ENCODE measurements around the gene COL20A1.
"Not testable (repeated sequence)": the region's sequence is repeated elsewhere in the genome, so short reads cannot be mapped to it uniquely, and the experiment has no call there.

Gene COL20A1

GRCh38 chr20:63292904-63293303 lies at the start of gene COL20A1:
Gene COL20A1 (plus strand): TSS chr20:63293186. CDS start chr20:63295108, 1,922 bp downstream.
- no peak for DNase-seq

DNA sequence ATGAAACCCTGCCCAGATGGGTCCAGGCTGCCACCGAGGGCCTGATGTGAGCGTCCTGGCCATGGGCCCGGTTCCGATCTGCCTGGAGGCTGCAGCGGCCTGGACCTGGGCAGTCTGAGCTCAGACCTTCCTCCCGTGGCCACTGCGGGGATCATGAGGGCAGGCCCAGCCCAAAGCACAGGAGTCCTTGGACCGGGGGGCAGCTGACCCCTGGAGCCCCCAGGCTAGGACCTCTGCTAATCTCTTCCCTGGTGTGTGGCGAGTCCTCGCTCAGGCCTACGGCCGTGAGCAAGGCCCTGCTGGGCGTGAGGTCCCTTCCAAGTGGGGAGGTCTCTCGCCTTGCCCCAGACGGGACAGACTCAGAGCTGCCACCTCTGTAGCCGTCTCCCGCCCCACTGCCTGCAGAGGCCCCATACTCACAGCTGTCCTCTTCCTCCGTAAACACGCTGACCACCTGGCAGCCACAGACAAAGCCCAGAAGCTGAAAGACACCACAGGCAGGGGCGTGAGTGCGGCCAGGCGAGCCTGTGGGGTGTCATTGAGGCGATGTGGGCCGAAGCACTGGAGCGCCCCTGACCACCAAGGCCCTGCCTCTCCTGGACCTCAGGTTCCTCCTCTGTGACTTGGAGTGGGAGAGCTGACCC lies 49.3 kb upstream of the COL20A1 start:
- no peak for DNase-seq

DNA sequence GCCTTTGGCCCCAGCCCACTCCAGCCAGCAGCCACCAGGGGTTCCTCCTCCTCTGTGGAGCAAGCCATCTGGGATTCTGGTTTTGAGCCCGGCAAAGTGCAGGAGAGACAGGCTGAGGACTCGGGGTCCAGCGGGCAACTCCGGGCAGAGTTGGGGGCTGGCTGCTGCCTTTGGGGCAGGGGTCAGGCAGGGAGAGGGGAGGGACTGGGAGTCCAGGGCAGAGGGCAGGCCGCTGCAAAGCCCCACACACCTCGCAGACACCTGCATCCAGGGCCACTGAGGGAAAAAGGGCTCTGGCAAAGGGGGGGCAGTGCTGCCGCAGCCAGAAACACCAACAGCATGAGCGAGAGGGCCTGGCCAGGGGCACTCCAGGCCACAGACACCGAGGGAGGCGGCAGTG lies 48.5 kb upstream of the COL20A1 start:
- DNase-seq: no peak

- DNase-seq: no peak
Observed at GRCh38 chr20:63246490-63247288, 46.3 kb upstream of the COL20A1 start.

- no peak for DNase-seq
Observed at GRCh38 chr20:63247671-63248228, 45.2 kb upstream of the COL20A1 start.

DNA sequence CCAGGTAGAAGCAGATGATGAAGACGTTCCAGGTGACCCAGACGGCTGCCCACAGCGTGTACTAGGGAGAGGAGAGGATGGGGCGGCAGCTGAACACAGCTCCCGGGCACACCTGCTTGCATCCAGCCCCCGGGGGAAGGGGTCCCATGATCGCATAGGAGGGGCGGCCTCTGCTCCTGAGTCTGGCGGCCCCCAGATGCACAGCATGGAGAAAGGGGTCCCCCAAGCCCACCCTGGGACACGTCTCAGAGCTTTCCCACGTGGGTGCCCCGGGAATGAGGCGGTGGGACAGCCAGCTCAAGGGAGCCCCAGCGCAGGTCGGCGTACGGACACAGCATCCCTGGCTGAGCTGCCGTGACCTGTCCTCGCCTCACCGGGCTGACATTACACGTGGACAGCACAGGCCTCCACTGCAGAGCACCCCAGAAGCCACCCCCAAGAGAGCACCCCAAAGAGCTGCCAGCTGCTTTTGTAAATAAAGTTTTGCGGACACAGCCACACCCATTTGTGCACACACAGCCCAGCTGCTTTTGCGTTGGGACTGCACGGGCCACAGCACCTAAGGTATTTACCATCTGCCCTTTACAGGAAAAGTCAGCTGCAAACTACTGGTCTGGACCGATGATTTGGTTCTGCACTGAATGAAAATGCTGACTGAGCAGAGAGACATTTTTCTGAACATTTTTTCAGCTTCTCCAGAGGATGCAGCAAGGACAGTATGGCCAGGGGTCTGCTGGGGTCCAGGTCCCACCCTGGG lies 44.0 kb upstream of the COL20A1 start:
- DNase-seq: no peak

DNA sequence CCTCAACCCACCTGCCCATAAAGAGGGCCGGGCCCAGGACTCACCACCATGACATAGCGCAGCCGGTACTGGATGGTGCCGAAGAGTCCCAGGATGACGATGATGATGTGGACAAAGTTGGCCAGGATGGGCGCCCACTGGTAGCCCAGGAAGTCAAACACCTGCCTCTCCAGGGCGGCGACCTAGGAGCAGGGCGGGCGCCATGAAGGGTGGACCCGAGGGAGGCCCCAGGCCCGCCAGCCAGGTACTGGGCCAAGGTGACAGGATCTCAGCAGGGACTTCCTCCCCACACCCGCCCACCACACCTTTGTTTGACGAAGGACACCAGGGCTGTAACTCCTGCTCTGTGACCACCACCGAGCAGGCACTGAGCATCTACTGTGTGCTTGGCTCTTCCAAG lies 43.1 kb upstream of the COL20A1 start:
- no peak for DNase-seq

GRCh38 chr20:63251350-63251749 lies 41.6 kb upstream of the COL20A1 start:
- DNase-seq: not testable (repeated sequence)

DNA sequence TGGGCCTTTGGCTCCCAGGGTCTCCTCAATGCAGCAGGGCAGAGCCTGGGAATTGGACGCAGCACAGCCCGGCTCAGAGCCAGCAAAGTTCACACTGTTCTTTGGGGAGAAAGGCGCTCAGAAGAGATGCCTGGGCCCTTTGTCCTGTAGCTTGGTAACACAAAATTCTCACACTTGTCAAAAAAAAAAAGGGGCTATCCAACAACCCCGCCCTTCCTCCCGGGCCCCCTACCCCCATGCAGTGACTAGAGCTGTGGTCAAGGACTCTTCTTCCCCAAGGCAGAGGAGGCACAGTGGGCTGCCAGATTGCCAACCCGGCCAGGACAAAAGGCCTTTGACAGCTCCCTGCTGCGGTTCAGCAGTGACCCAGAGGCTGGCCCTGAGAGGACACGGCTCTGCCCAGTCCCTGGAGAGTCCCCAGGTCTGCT lies 40.7 kb upstream of the COL20A1 start:
- DNase-seq: no peak

GRCh38 chr20:63253065-63253437 lies 39.9 kb upstream of the COL20A1 start:
- no peak for DNase-seq

DNA sequence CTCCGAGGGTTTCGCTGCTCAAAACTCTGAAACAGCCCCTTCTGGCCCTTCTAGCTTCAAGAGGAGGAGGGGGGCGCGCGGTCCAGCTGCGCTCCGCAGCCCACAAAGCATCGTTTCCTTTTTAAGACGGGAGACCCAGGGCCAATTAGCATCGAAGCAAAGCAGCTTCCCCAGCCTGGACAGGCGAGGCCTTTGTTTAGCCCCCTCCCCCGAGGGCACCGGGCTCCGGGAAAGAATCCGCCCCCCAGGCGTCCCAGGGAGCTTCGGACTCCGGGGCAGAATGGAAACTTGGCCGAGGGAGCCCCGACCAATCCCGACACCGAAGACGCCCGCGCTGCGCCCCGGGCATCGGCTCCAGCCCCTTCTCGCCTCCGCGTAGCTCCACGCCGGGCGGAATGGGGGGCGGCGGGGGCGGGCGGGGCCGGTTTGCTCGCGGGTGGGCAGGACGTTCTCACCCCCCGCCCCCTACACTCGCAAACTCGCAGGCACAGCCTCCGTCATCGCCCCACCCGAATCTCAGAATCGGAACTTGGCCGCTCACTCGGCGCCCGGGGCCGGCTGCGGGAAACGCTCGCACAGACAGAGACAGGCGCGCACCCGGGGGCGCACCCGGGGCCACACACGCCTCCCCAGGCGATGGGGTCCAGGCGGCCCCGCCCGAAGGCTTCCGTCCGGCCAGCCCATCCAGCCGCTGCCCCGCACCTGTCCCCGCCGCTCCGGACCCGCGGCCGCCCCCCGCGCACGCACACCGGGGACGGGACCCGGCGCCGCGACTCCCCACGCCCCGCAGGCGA lies 39.4 kb upstream of the COL20A1 start:
- DNase-seq: no peak

GRCh38 chr20:63254232-63254605 lies 38.8 kb upstream of the COL20A1 start, which contains the start of gene NKAIN4:
Gene NKAIN4 (minus strand): TSS chr20:63254463. CDS start chr20:63254450, 13 bp downstream.
- no peak for DNase-seq

DNA sequence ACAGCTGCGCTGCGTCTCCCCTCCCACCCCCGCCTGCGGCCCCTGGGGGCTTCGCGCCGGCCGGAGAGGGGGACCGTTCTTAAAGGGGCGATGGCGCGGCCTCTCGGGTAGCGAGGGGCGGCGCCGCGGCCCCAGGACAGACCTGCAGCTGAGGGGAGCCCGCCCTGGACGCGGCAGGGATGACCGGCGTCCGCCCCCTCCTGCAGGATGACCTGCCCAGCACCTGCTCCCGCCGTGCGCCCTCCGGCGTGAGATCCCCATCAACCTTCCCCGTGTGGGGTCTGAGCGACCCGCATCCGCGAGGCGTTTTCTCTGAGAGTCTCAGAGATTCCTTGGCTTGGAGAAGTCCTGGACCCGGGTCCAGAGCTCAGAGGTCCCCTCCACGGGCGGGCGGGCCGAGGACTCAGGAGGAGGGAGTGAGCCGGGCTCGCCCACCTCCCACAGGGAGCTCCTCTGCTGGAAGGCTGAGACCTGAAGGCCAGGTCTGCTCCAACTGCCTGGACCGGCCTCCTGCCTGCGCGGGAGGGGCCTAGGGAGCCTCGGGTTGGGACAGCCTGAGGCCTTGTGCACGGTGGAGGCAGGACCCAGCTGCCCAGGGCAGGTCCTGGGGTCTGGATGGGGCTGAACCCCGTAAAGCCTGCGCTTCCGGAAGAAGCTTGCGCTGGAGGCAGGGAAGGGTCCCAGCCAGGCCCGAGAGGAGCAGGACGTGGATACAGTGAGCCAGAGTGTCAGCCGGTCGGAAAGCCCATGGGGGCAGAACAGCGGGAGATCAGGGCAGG lies 38.2 kb upstream of the COL20A1 start:
- no peak for DNase-seq

GRCh38 chr20:63255931-63256704 lies 36.9 kb upstream of the COL20A1 start:
- DNase-seq: no peak

- no peak for DNase-seq
Observed at GRCh38 chr20:63256954-63257353, 36.0 kb upstream of the COL20A1 start.

GRCh38 chr20:63257629-63258028 lies 35.4 kb upstream of the COL20A1 start:
- DNase-seq: no peak

DNA sequence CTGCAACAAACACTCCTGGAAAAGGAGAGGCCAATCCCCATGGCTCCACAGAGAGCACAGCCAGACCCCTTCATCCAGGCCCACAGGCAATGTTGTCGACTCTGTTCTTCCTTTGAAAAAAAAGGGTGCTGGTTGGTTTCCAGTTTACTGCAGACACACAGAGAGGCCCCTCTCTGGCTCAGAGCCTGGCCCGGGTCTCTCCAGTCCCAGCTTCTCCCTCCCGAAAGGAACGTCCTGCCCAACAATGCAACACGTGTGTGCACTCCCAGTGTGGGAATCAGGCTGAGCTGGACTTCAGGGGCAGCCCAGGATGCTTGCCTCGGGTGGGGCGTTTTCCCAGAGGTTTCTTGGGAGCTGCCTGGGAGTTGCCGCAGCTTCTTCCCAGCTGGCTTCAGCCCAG lies 34.2 kb upstream of the COL20A1 start:
- no peak for DNase-seq

DNA sequence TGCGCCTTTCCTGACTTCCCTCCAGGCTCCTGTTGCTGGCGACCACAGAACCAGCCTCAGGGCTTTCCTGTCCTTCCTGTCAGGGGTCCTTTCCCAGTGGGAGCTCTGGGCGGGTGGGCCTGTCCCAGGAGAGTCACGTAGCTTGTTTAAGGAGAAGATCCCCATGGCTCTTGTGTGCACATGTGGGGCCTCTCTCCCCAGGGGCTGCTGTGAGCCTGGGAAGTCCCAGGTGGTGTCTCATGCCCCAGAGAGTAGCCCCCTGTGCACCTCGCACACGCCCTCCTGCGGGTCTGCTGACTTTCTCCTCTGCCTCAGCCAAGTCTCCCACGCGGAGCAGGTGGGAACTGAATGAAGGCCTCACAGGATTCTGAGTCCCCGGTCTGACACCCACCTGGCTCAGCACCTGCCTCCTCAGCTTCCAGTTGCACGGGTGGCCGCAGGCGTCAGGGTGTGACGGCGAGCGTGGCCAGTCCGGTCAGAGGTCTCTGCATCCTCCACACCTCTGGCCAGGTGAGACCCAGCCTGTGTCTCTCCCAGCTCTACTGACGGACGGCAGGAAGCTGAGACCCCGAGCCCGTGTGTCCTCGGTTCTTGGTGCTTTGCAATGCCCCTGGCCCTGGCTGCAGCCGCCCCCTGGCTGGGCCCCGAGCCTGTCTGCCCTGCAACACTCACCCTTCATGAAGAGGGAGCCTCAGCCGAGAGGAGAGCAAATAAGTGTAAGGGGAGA lies 33.1 kb upstream of the COL20A1 start:
- no peak for DNase-seq

- DNase-seq: no peak
Observed at GRCh38 chr20:63260521-63260920, 32.5 kb upstream of the COL20A1 start.
